Cardiac muscle cell (in vitro differentiated cells and primary cell): ENCODE measurements around the gene OR2H2. TPM values are rescaled to one million over a fixed set of nuclear protein-coding genes. Genes with fewer than 3 reads are reported as not detected.

Experiments used
- DNase-seq, 2 donors: peaks; one replicate each; pipeline versions ENCODE4 v3.0.0 to v3.0.0-alpha.2; 2010 to 2017; ENCODE audit warnings: low read depth in 1 of 2, low spot score in 1 of 2
- H3K27ac ChIP-seq: fragments of 200-600 bp; sonication (generic); 2 replicates; pipeline ENCODE4 v1.5.1; 2016
- H3K27me3 ChIP-seq: fragments of 200-600 bp; sonication (generic); 2 replicates; pipeline ENCODE4 v1.6.0; 2016; ENCODE audit warnings: control low read depth
- H3K36me3 ChIP-seq: fragments of 200-600 bp; sonication (generic); 2 replicates; pipeline ENCODE4 v1.5.1; 2016; ENCODE audit warnings: control low read depth
- H3K4me1 ChIP-seq: fragments of 200-600 bp; sonication (generic); 2 replicates; pipeline ENCODE4 v1.8.1; 2017; ENCODE audit warnings: low read depth, mild to moderate bottlenecking, mixed run types
- H3K4me3 ChIP-seq: fragments of 200-600 bp; sonication (generic); 2 replicates; pipeline ENCODE4 v1.5.1; 2016; ENCODE audit warnings: mild to moderate bottlenecking
- H3K9me3 ChIP-seq: fragments of 200-600 bp; sonication (generic); 2 replicates; pipeline ENCODE4 v1.5.1; 2017; ENCODE audit warnings: low read depth, mild to moderate bottlenecking, control low read depth
- CTCF ChIP-seq: IDR thresholded peaks from 2 replicates; pipeline ENCODE4 v1.5.1; 2012; ENCODE audit warnings: low read depth, mild to moderate bottlenecking, low read length
- polyA plus RNA-seq: library from polyadenylated mRNA; unstranded; fragments of >200 nt; fragmentation: Nextera tagmentation; extraction: Ambion mirVana; gene quantifications from 2 replicates; pipeline ENCODE4 v1.2.1, GENCODE V29; 2016
- total RNA-seq: library from RNA; depleted of rRNA; stranded (reverse); fragments of >200 nt; gene quantifications from 2 replicates; pipeline ENCODE4 v1.2.3, GENCODE V29; 2016

Gene OR2H2
- total and polyA plus RNA-seq, 2 experiments from 2014 or later, result 0.73 TPM; not detected in 1

GRCh38 chr6:29591677-29592076, 6.8 kb downstream of the OR2H2 start:
- no peaks in the 10 kb centered on the region for H3K36me3 ChIP-seq
- no peaks in the 10 kb centered on the region for H3K27me3 ChIP-seq
- H3K9me3 ChIP-seq, result no peaks in the 10 kb centered on the region
- DNase-seq, result no peak
- no peak overlapping the region for H3K4me3 ChIP-seq
- H3K27ac ChIP-seq, result no peak overlapping the region
- no peak for TF ChIP-seq CTCF
- H3K4me1 ChIP-seq, result peaks cover 12% of the 10 kb centered on the region

- no peak for TF ChIP-seq CTCF
- Histone ChIP-seq H3K9me3 (no peaks in the 10 kb centered on the region), H3K27me3 (no peaks in the 10 kb centered on the region), H3K27ac (peak overlapping the region; percentile 55), H3K4me1 (peaks cover 12% of the 10 kb centered on the region), H3K36me3 (no peaks in the 10 kb centered on the region), H3K4me3 (no peak overlapping the region)
- peak in 1 of 2 donors; percentile 19 for DNase-seq
Observed at GRCh38 chr6:29593199-29593855, 8.4 kb downstream of the OR2H2 start.

- H3K4me1 ChIP-seq, result peaks cover 12% of the 10 kb centered on the region
- no peak overlapping the region for H3K4me3 ChIP-seq
- H3K27ac ChIP-seq, result no peak overlapping the region
- H3K27me3 ChIP-seq, result no peaks in the 10 kb centered on the region
- H3K9me3 ChIP-seq, result no peaks in the 10 kb centered on the region
- H3K36me3 ChIP-seq, result no peaks in the 10 kb centered on the region
- TF ChIP-seq CTCF, result no peak
- DNase-seq, result no peak
Observed at GRCh38 chr6:29596381-29596900, 11.5 kb downstream of the OR2H2 start.

GRCh38 chr6:29597184-29597583, 12.3 kb downstream of the OR2H2 start:
- Histone ChIP-seq H3K4me1 (peaks cover 12% of the 10 kb centered on the region), H3K4me3 (no peak overlapping the region), H3K27ac (no peak overlapping the region), H3K36me3 (no peaks in the 10 kb centered on the region), H3K27me3 (no peaks in the 10 kb centered on the region), H3K9me3 (no peaks in the 10 kb centered on the region)
- DNase-seq, result no peak
- no peak for TF ChIP-seq CTCF

GRCh38 chr6:29598172-29598747, 13.3 kb downstream of the OR2H2 start:
- TF ChIP-seq CTCF, result no peak
- no peak for DNase-seq
- H3K4me1 ChIP-seq, result peaks cover 7% of the 10 kb centered on the region
- no peaks in the 10 kb centered on the region for H3K36me3 ChIP-seq
- no peak overlapping the region for H3K4me3 ChIP-seq
- no peaks in the 10 kb centered on the region for H3K9me3 ChIP-seq
- H3K27ac ChIP-seq, result peak overlapping the region; percentile 43
- no peaks in the 10 kb centered on the region for H3K27me3 ChIP-seq
